GM21360 (cell line): ENCODE measurements around the gene RHBDL3.

Experiments used
- ATAC-seq: cut with Tn5 transposase; IDR thresholded peaks from one replicate; pipeline ENCODE4 v1.9.1; 2021; ENCODE audit warnings: mild to moderate bottlenecking, moderate library complexity; ENCODE audit not compliant: unreplicated experiment

Gene RHBDL3

DNA sequence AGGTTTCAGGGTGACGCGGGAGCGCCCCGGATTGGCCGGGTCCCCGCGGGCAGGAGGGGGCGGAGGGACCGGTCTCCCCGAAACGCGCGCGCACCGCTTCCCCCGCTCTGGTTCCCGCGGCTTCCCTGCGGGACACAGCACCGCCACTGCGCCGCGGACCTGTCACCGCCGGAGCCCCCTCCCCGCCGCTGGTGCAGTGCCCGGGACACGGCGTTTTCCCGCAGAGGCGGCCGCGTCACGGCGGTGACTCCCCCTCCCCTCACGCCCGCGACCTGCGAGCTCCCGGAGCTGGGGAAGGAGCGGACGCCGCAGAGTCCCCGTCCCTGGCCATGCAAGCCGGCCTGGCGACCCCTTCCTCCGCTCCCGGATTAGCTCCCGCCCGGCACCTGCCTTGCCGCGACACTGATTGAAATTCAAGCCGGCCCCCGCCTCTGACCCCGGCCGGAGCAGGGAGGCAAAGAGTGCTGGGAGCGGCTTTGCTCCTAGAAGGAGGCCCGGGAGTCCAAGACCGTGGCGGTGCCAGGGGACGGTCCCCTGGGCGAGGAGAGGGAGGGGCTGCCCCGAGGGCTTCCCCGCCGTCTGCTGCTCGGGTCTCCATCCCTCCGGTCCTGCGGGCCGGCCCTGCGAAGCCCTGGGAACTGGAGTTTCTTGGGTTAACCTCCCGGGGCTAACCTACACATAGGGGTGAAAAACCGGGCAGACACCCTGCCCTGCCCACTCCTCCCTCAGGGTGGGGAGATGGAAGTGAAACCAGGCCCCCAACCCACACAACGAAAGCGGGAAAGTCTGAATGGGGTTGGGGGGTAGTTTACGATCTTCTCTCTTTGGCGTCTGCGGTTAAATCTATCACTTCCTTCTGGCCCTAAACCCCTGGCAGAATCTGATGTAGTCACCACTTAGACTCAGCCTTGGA, 1.0 kb downstream of the RHBDL3 start:
- ATAC-seq, result no peak

DNA sequence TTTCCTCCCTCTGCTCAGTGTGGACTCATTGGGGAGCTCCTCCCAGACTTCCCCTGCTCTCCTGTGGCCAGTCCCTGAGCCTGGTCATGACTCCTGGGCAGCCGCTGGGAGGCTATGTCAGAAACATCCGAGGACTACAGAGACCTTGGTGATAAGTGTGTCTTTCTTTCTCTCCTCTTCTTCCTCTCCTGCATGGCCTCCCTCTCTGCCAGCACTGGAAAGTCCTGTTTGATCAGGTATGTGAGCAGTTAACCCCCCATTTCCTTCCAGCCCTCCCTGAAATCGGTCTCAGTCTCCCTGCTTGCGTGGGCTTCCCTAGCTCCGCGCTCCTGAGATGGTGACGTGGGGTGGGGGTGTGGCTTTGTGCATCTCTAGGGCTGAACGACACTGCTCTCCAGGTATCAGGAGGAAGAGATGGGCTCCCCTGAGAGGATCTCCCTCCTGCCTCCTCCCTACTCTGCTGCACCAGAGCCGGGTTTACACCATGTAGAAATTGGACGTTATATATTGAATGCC, 2.1 kb downstream of the RHBDL3 start:
- no peak for ATAC-seq

DNA sequence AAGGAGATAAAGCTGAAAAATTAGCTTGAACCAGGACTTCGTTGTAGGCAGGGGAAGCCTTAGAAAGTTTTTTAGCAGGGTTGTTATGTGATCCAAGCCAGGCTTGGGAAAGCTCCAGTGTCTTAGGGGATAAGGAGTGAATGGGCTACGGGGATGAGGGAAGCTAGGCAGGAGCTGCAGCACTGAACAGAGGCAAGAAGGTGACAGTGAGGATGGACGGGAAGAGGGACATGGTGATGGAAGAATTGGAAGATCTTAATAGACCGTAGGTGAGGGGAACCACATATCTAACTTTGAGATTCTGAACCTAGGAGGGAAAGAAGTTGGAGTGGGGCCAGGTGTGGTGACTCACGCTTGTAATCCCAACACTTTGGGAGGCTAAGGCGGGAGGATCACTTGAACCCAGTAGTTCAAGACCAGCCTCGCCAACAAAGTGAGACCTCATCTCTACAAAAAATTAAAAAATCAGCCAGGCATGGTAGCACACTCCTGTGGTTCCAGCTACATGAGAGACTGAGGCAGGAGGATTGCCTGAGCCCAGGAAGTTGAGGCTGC, 3.2 kb downstream of the RHBDL3 start:
- ATAC-seq, result no peak

DNA sequence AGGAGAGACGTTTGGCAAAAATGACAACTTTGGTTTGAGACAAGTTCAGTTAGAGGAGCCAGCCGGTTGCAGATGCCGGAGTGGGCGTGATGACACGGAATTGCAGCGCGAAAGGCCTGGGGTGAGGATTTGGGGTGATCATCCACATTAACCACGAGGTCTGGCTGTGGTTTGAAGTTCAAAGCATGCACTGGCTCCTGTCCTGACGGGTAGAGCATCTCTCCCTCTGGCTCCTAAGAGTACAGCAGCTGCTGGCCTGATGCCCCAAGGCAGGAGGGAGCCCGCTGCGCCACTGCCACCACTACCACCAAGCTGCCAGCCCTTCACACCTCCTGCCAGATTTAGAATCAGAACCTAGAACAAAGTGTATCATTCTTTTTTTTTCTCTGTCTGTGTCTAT, 3.7 kb downstream of the RHBDL3 start:
- no peak for ATAC-seq

DNA sequence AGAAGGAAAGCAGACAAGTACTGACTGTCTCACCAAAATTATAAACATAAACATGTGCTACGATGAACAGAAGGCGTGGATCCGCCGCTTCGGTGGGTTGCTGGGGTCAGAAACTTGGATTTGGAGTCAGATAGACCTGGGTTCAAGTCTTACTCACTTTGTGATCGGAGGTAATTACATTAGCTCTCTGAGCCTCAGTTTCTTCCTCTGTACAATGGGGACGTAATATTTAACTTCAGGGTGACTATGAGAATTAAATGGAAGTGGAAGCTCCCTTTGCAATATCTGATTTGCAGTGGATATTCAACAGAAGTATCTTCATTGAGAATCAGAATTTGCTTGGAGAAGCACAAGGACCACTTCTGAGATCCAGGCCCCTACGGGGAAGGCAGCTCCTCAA, 6.2 kb downstream of the RHBDL3 start:
- no peak for ATAC-seq

DNA sequence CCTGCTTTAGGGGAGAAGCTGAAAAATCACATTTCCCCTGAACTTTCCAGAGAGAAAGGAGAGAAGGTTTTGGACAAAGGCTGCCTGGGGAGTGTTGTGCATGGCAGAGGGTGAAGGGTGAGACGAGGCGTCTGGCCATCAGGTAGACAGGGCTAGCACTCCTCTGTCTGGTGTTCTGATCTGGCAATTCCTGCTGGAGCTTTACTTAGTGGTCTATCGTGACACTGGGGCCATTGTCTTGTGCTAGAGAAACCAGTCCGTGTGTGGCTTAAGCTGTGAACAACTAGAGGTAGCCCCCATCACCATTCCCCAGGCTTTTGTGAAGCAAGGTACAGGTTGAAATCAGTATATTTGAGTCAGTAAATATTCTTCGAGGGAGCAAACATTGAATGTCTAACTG, 8.5 kb downstream of the RHBDL3 start:
- no peak for ATAC-seq

DNA sequence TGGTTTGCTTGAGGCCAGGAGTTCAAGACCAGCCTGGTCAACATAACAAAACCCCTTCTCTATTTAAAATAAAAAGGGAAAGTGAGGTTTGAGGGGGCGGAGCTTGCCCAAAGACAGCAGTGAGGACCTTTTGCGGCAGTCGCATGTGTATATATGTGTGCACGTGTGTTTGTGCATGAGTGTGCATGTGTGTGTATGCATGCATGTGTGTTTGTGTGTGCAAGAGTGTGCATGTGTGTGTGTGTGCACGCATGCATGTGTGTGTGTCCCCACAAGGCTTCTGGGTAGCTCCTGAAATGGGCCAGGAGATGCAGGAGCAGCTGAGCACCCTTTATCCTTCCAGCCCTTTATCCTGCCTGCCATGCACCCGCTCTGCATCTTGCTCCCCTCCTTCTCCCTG, 9.0 kb downstream of the RHBDL3 start:
- no peak for ATAC-seq

DNA sequence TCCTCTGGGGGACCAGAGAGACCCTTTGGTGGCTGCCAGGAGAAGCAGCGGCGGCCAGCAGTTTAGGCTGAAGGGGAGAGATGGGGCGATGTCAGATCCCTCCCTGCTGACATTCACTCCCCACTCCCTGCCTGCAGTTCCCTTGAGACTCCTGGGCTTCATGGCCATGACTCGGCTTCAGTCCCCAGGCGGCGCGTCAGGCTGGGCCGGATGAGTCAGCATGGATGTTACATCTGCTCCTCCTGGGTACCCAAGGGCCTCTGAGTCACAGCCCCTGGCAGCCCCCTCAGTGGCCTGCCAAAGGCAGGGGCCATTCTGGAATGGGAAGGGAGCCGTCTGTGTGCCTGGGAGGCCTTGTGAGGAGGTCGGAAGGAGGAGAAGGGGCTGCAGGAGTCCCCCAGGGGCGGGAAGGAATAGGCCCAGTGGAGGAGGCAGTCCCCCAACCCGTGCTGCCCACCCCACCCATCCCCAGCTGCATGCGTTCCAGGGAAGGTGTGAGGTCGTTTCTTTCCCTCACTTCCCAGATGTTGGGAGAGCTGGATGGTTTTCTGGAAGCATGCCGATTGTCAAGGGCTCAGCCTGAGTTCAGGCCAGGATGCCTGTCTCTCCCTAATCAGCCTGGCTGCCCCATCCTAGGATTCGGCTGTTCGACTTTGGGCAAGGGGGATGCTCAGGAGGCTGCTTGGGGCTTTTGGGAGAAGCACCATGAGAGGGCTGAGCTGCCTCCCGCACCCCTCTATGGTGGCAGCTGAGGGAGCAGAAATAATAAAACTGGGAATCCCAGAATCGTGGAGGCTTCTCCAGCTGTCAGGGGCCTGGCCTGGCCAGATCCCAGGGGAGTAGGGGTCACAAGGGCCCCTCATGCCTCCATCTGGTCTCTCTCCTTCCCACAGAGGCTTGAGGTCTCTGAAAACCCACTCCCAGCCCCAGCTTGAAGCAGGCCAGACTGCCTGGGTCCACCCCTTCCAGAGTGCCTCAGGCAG, 9.7 kb downstream of the RHBDL3 start:
- ATAC-seq, result no peak

DNA sequence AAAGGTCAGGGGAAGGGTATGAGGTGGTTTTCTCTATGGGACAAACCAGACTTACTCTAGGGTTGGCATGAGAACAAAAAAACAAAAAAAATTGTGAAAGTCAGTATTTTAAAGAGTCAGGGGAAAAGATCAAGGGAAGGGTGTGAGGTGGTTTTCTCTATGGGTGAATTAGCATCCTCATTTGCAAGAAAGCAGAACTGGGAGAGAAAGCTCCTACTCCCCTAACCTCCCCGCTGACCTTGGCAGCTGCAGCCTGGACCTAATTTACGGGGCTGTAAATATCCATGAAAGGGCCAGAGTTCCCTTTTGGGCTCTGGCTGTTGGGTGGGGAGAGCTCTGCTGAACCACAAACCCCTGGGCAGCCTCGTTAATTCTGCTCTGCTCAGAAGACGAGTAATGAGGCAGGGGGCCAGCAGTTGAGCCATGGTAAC, 10.6 kb downstream of the RHBDL3 start:
- no peak for ATAC-seq

DNA sequence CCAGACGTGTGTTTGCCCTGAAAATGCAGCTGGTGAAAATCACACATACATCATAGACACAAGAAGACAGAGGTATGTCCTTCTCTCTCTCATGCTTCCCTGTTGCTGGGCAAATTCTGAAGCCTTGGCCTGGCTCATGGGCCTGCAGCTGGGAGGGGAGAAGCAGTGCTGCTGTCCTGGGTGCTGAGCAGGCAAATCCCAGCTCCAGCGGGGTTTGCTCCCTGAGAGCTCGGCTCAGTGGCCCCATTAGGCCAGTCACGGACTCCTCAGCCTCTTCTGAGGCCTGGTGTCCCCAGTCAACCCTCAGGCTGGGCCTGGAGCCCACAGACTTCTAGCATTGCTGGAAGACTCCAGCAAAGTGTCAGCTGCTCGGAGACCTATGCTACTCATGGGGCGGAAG, 11.7 kb downstream of the RHBDL3 start:
- no peak for ATAC-seq

DNA sequence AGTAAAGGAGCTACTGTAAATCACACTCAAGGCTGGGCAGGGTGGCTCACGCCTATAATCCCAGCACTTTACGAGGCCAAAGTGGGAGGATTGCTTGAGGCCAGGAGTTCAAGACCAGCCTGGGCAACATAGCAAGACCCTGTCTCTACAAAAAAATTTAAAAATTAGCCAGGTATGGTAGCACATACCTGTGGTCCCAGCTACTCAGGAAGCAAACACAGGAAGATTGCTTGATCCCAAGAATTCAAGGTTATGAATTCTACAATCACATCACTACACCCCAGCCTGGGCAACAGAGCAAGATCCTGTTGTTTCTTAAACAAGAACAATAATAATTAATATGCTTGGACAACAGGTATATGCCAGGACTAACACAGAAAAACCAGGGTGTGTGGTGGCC, 13.2 kb downstream of the RHBDL3 start:
- ATAC-seq, result no peak

DNA sequence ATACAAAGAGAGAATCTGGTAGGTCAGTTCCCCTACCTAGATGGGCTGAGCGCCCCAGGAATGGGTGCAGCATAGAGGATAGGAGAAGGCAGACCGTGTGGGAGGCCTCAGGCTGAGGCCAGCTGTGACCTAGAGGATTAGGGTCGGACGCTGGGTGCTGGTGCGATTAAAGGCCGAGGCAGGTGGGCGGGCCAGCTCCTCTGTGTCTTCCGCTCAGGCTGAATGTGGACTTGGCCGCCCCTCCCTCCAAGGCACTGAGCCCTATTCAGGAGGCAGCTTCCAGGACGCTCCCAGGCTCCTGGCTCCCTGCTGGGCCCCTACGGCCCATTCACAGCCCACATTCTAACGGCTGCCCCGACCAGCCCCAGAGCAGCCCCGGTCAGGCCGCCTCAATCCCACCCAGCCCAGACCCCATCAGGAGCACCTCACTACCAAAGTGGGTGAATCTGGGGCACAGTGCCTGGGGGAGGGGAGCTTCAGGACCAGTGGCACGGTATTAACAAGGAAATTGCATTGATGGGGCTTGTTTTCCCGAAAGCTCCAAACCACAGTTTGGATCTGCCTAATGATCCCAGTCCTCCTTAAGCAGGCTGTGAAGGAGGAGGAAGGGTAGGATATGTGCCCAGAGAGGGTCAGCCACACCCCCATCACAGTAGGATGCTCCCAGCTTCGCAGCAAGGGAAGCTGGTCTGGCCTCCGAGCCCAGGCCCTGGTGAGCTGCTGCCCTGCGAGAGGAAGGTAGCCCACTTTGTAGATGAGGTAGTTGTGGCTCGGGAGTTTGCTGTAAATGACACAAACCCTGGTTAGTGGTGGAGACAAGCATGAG, 14.5 kb downstream of the RHBDL3 start:
- no peak for ATAC-seq

DNA sequence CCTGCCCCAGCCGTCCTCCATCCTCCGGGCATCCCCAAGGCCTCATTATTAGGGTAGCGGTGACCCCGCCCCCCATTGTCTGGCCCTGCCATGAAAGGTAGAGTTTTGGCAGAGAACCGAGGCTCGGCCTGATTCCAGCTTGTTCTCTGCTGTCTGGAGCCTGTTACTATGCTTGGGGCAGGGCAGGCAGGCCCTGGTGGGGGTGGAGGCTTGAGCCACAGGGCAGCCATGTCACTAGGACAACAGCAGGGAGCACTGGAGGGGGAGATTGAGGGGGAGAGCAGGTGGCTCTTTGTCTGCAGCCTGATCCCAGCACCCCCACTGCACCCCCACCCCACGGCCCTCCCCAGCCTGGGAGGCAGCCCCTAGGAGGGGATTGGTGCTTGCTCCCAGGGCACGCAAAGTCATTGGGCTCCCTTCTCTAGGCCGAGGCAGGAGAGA, 15.4 kb downstream of the RHBDL3 start:
- no peak for ATAC-seq

DNA sequence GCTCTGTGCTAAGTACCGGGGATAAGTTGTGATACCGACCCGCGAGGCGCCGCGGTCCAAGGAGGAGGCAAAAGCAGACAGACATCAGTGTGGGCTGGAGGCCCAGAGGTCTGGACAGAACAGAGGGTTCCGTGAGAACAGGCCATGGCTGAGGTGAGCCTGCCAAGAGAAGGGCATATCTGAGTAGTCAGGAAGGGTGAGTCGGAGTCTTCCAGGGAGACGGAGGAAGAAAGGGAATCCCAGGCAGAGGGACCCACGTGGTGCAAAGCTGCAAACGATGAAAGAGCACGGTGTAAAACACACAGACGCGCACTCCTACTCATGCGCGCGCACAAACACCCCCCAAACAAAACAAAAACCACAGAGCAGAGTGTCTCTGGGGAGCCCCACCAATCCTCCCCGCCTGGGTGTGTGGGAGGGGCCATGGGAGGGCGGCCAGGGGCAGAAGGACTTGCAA, 18.1 kb downstream of the RHBDL3 start:
- ATAC-seq, result no peak

DNA sequence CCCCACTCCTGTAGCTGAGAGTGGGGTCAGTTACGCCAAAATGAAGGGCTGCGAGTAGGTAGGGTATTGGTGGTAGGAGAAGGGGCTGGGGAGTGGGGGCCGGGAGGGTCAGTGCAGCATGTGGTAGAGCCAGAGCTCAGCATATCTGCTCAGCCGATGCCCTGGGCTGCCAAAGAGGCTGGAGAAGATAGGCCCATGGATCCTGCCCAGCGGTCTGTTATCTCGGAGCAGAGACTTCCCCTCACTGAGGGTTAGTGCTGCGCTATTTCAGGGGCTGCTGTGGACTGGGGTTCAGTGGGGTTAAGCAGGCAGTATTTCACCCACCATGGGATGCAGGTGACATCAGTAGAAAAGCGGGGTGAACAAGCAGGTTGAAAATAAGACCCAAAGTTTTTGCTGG, 19.7 kb downstream of the RHBDL3 start:
- no peak for ATAC-seq

DNA sequence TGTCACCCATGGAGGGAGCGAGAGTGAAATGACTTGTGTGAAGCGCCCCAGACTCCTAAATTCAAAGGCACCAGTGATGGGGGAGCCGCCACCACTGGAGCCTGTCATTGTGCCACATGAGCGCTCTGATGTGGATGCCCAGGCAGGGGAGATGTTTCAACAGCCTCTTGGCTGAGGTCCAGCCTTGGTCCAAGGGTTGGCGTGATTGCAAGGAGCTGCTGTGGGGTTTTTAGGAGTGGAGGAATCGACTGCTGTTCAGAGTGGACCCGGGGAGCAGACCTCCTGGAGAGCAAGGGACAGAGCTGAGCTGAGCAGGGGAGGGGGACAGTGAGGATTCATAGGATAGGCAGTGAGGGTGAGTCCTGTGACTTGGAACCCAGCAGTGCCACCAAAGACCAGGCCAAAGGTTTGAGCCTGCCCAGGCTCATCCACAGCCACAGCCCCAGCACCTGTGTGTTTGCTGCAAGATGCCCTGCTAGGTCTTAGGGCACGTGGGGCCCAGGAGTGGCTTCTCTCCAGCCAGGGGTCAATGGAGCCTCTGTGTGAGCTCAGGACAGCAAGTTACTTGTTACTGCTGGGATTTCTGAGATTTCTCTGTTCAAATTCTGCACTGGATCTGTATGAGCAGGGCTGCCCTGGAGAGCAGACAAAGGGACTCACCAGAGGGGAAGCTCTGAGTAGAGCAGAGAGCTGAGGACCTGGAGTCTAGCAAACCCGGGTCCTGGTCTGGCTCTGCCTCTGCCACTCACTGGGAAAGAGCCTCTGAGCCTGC, 20.3 kb downstream of the RHBDL3 start:
- no peak for ATAC-seq

DNA sequence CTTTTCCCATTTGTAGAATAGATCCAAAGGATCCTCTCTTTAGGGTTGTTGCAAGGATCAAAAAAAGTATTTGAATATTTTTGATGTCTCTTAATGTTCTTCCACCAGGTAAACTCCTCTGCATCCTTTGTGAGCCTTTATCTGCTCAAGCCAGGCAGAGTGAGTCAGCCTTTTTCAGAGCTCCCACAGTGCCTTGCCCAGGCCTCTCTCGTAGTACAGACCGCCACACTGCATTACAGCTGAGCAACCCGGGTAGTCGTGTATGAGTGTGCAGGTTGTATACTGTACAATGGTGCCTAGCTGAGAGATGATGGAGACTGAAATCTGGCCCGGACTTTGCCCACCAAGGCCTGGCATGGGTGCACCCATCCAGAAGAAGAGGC, 20.9 kb downstream of the RHBDL3 start:
- ATAC-seq, result no peak

DNA sequence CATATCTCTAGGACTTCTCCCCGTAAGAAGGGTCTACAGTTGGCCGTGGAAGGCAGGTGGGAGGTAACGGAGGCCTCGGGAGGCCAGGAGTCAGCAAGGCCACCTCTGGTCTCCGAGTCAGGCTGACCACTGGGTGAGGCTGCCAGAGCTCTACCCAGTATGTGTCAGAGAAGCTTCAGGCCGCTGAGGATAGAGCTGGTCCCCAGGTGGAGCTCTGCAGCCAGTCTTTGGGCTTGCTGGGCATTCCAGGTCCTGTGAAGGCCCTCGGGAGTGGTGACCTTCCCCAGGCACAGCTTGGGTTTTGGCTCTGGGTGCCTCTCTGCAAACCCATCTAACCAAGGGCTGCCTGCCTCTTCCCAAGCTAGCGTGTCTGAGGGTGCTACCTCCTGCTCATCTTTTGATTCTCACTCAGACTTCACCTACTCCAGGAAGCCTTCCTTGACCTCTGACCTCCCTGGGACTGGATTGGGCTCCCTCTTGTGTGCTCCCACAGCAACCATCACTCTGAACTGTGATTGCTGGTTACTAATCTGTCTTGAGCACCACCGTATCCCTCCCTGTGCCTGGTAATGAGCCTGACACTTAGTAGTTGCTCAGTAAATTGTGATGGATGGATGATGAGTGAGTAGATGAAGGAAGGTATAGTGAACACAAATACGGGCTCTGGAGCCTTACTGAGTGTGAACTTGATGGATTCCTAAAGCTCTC, 22.3 kb downstream of the RHBDL3 start:
- no peak for ATAC-seq

DNA sequence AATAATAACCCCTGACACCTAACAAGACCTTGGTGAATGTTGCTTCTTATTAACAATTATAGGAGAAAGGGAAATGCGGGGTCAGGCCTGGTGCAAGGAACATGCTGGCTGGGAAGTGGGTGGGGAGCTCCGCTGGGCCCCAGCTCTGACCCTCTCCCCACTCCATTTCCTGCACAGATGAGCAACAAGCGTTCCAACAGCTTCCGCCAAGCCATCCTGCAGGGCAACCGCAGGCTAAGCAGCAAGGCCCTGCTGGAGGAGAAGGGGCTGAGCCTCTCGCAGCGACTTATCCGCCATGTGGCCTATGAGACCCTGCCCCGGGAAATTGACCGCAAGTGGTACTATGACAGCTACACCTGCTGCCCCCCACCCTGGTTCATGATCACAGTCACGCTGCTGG, 23.0 kb downstream of the RHBDL3 start:
- ATAC-seq, result no peak
